Kidney capillary endothelial cell (primary cell): ENCODE results near the gene POLK.
"Not testable (repeated sequence)": the region's sequence is repeated elsewhere in the genome, so short reads cannot be mapped to it uniquely, and the experiment has no call there.

Experiments used
- DNase-seq: peaks from one replicate; pipeline ENCODE4 v3.0.0-alpha.2; 2018; ENCODE audit warnings: low spot score

Gene POLK

GRCh38 chr5:75551471-75551870 lies 39.8 kb downstream of the POLK start:
- DNase-seq = no peak

GRCh38 chr5:75552764-75553163 lies 41.1 kb downstream of the POLK start:
- DNase-seq = no peak

DNA sequence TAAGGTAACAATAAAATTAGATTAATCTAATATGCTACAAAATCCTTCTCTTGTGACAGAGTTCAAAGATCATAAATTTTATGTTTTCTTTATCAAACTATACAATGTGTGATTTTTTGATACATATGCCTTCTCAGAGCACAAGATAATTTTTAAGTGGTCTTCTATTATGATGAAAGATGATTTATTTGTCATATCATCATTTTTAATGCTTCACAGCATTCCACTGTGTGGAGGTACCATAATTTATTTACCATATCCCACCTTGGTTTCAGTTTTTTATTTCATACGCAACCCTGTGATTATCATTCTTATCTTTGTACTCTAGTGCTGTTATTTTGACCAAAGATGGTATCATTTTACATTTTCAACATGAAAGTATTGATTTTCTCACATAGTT lies 41.7 kb downstream of the POLK start:
- DNase-seq = no peak

DNA sequence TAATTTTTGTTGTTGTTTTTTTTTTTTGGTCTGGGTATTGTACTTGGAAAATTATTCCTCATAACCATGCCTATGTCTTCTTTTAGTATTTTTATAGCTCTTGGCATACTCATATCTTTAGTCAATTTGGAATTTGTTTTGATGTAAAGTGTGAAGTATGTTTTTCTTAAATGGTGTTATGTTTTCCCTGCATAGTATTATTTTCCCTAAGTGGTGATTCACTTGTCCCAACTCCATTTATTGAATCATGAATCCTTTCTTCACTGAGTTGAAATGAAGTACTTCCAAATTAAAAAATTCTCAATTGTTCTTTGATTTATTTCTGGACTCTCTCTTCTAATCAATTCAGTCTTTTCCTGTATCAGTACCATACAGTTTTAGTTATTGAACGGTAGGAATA lies 46.5 kb downstream of the POLK start:
- no peak for DNase-seq

DNA sequence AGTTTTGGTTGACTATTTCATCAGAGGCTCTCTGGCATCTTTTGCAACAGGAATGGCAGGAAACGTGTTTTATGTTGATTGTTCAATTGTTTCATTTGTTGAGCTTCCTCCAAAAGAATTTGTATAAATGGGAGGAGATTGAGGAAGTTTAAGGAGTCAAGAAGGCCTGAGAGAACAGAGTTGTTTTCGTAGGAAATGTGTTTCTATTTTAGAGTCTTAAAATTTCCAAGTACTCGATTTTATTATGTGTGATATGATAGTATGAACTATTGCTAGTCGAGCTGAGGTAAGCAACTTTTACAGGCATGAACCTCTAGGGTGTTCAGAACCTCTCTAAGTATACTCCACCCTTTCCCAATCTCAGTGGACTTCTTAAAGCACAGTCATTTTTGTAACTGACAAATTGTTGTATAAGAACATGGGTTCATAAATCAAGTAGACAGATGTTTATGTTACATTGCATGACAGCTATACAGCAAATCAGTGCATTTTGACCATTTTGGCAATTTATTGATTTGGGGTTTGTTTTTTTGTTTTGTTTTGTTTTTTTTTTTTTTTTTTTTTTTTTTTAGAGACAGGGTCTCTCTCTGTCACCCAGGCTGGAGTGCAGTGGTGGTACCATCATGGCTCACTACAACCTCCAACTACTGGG lies 47.4 kb downstream of the POLK start:
- DNase-seq = peak; percentile 67

- not testable (repeated sequence) for DNase-seq
Measured at GRCh38 chr5:75560655-75561054, 49.0 kb downstream of the POLK start.

GRCh38 chr5:75565991-75566709 lies 54.5 kb downstream of the POLK start:
- DNase-seq = not testable (repeated sequence)

- DNase-seq = peak; percentile 79
Measured at GRCh38 chr5:75566710-75567309, 55.1 kb downstream of the POLK start.

- DNase-seq = no peak
Measured at GRCh38 chr5:75567710-75568109, 56.0 kb downstream of the POLK start.

GRCh38 chr5:75568202-75568601 lies 56.5 kb downstream of the POLK start:
- no peak for DNase-seq

DNA sequence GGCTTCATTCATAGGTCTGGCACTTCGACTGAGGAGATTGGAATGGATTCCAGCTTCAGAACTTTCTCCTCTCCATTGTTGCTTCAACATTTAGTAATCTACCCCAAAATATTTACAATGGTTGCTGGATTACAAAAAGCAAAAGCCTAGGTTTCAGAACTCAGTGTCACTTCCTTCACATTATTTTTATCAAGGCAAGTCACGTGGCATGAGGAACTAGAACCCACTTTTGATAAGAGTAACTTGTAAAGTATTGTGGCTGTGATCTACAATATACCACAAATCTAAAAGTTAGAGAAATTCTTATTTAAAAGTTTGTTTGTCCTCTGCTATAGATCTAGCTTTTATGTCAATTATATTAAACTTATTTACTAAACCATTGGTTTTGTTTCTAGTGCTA lies 59.9 kb downstream of the POLK start:
- DNase-seq = no peak

DNA sequence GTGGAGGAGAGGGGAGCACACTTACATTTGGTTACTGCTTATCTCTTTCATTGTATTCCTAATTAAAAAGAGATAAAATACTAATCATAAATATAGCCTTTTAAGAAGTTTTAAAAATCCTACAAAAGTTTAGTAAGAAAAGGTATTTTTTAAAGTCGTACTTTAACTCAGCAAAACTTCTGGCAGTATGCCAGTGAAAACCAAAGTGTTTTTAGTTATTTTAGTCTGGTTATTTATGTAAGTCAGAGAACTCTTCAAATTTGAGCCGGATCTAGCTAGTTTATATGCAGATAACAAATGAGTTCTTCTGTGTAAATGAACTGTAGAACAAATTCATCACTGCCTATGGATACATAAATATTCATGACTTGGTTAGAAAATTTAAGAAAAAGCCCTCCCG lies 63.1 kb downstream of the POLK start:
- DNase-seq = no peak

- DNase-seq = not testable (repeated sequence)
Measured at GRCh38 chr5:75578280-75578679, 66.6 kb downstream of the POLK start.

DNA sequence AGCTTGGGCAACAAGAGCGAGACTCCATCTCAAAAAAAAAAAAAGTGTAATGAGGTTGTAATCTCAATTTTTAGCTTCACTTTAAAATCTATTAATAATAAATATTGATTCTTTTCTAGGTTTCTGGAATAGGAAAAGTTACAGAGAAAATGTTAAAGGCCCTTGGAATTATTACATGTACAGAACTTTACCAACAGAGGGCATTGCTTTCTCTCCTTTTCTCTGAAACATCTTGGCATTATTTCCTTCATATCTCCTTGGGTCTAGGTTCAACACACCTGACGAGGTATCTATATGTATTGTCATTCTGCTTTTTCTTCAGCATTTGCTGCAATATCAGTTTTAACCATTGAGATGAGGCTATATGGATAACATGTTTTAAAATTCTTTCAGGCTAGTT lies 73.0 kb downstream of the POLK start:
- DNase-seq = no peak

DNA sequence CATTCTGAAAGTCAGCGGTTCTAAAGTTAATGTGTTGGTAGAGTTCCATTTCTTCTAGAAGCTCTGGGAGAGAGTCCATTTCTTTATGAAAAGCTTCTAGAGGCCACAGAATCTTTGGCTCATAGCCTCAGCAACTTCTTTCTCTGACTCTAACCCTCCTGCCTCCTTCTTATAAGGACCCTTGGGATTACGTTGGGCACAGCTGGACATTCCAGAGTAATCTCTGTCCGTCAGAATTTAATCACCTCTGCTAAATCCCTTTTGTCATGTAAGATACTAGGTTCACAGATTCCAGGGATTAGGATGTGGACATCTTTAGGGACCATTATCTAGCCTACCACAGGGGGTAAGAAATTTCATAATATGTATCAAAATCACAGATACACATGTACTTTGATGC lies 77.0 kb downstream of the POLK start:
- DNase-seq = no peak

DNA sequence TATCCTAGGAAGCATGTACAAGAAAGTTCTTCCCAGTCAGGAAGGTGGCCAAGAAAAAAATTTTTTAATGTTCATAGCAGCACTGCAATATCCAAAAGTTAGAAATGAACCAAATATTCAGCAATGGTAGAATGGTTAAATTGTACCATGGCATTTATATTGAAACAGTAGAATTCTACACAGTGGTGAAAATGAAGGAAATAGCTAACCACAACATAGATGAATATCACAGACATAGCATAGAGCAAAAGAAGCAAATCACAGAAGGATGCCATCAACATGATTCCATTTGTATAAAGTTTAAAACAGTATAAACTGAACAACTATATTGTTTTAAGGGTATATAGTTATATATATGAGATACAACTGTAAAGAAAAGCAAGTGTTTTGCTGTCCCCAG lies 88.8 kb downstream of the POLK start:
- no peak for DNase-seq

DNA sequence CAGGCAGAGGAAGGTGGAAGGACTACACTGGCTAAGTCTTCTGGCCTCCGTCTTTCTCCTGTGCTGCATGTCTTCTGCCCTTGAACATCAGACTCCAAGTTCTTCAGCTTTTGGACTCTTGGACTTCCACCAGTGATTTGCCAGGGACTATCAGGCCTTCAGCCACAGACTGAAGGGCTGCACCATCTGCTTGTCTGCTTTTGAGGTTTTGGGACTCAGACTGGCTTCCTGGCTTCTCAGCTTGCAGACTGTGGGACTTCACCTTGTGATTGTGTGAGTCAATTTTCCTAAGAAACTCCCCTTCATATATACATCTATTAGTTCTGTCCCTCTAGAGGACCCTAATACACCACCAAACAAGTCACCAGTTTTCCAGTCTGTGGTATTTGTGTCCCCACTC lies 89.9 kb downstream of the POLK start:
- DNase-seq = peak; percentile 26

DNA sequence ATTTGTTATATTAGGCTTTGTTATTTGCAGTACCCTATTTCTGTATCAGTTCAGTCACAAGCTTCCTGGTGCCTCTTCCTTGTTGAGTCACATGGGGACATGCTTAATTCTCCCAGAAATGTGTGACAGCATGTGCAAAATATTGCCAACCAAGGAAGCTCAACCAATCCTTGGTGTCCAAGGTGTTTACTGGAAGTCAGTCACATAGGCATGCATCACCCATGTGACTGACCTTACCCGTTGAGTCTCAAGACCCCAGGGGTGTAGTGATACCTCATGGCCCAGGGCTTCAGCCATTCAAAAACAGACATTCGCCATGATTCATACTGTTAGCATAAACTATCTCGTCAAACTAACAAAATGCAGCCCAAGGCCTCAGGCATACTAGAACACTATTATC lies 90.3 kb downstream of the POLK start:
- DNase-seq = peak; percentile 67

- DNase-seq = no peak
Measured at GRCh38 chr5:75603371-75603770, 91.7 kb downstream of the POLK start.

- DNase-seq = no peak
Measured at GRCh38 chr5:75603821-75604220, 92.1 kb downstream of the POLK start.

- not testable (repeated sequence) for DNase-seq
Measured at GRCh38 chr5:75607341-75607740, 95.7 kb downstream of the POLK start.

GRCh38 chr5:75608870-75609269 lies 97.2 kb downstream of the POLK start:
- no peak for DNase-seq

- DNase-seq = no peak
Measured at GRCh38 chr5:75610201-75610600, 98.5 kb downstream of the POLK start.
